Activated T-helper 9 cell treated with anti-CD3 and anti-CD28 coated beads, Interleukin-2, amount 50 U/mL, for 16 hours (primary cell): ENCODE data around the gene ZBTB8A.
"Not testable (repeated sequence)": the region's sequence is repeated elsewhere in the genome, so short reads cannot be mapped to it uniquely, and the experiment has no call there.

Experiments used
- DNase-seq: peaks from one replicate; pipeline ENCODE4 v3.0.0-alpha.2; 2020; ENCODE audit warnings: low read depth

ZBTB8A gene

DNA sequence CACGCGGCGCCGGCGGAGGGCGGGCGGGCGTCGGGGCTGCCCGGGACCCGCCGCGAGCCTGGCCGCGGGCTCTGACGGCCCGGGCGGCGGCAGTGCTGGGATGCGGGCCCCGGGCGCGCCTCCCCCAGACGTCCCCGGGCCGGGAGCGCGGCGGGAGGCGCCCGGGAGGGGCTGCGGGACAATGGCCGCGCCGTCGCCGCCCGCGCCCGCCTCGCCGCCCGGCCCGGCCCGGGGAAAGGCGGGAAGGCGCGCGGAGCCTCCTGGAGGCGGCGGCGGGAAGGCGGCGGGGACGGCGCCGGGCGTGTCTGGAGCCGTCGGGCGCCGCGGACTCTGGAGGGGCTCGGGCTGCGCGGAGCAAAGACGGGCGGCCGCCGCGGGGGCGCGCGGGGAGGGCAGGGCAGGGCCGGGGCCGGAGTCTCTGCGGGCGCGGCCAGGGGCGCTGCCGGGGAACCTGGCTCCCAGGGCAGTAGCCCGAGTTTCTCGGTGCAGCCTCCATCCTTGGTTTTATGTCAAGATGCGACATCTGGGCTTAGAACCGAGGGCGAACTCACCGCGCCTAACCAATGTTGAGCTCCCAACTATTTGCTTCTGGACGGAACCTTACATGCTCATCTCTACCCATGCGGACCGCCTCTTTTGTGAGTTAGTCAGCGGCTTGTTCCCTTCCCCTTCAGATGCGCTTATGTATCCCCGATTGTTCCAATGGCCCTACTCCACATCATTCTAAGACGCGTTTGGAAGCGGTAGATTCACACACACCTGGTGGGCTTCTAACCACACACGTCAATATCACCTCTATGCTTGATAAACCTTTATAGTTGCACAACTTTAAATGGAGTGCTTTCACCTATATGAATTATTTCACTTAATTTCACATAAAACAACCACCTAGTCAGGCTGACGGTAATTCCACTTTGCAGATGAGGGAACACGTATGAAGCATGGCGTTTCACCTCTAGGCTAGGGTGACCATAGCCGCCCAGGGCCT is 651 bp downstream of the ZBTB8A start:
- DNase-seq, result no peak

DNA sequence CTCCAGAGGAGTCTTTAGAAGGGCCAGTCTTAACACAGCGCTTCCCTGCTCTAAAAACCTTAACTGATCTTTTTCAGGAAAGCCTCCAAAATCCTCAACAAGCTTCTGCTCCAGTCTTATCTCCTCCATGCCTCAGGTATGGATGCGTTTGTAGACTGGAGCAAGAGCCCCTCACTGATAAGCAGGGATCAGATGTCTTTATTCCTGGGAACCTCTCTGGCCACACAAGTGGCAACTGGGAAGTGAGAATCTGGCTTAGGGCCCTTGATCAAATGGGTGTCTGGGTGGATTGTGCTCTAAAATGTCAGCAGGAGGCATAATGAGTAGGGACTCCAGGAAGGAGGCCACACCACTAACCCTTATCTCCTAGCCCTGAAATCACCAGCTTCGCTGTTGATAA is 1.4 kb downstream of the ZBTB8A start:
- no peak for DNase-seq

DNA sequence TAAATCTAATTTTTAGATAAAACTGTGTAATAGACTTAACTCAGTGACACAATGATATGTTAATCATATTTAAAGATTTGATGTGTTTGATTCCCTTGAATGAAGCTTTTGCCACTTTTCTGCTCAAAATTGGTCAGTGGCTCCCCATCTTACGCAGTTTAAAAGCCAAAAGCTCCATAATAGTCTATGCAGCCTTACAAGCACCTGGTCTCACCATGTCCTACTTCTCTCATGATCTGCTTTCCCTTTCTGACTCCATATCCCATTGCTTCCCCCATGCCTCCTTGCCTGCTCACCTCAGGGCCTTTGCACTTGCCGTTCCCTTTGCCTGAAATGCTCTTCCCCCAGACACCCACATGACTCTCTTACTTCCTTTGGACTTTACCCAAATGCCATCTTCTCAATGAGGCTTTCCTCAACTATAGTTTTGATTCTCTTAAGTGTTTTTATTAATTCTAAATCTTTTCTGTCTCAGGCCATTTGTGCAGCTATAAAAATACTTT is 1.9 kb downstream of the ZBTB8A start:
- DNase-seq, result no peak

DNA sequence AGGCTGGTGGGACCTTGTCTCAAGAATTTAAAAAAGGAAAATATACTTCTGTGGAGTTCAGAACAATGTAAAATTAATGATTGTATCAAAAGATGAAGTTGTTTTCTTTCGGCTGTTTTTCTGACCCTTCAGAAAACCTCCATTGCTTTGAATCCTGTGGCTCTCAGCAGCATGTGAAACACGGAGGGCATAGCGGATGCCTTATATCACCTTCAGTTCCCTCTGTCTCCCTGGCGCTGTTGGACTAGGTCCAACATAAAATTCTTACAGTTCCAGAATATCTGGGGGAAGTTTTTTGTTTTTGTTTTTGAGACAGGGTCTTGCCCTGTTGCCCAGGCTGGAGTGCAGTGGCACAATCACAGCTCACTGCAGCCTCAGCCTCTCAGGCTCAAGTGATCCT is 7.4 kb downstream of the ZBTB8A start:
- no peak for DNase-seq

DNA sequence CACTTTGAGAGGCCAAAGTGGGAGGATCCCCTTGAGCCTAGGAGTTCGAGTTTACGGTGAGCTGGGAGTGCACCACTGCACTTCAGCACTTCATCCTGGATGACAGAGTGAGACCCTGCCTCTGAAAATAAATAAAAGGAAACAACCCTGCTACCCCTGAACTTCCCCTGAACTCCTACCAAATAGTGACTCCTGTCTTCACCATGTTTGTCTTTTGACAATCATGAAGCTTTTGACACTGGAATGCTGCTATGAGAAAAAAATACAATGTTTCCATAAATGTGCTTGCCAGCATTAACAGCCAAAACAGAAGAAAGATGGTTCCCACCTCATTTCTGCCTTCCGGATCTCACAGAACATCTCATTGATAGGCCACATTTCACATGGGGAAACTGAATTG is 10.4 kb downstream of the ZBTB8A start:
- DNase-seq, result no peak

DNA sequence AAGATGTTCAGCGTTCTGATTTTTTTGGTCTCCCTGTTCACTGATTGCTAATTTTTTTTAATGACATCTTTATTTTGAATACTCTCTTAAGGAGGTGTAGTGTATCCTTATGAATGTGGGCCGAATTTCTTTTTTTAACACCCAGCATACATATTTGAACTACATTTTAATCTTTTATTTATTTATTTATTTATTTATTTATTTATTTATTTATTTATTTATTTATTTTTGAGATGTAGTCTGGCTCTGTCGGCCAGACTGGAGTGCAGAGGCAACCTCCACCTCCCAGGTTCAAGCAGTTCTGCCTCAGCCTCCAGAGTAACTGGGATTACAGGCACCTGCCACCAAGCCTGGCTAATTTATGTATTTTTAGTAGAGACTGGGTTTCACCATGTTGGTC is 15.1 kb downstream of the ZBTB8A start:
- DNase-seq, result no peak

DNA sequence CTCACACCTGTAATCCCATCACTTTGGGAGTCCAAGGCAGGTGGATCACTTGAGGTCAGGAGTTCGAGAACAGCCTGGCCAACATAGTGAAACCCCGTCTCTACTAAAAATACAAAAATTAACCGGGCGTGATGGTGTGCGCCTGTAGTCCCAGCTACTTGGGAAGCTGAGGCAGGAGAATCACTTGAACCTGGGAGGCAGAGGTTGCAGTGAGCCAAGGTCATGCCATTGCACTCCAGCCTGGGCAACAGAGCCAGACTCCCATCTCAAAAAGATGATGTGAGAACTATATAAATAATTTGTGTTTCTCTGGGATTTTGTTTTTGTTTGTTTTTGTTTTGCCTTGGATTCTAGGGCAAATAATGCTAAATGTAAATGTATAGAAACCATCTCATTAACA is 17.8 kb downstream of the ZBTB8A start:
- not testable (repeated sequence) for DNase-seq

DNA sequence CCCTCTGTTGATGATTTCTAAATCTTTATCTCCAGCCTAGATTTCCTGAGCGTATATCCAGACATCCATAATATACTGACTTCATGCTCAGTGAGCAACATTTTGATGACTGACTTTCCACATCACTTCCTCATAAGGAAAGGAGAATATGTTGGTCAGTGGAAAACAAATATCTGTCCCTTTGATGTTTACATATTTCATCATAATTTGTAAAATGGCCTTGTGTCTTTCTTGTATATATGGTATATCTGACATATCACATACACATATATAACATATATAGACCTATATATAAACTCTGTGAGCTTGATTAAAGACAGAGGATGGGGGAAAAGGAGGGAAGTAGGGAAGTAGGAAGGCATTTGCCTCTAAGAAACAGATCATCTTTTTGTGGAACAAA is 18.6 kb downstream of the ZBTB8A start:
- DNase-seq, result no peak

DNA sequence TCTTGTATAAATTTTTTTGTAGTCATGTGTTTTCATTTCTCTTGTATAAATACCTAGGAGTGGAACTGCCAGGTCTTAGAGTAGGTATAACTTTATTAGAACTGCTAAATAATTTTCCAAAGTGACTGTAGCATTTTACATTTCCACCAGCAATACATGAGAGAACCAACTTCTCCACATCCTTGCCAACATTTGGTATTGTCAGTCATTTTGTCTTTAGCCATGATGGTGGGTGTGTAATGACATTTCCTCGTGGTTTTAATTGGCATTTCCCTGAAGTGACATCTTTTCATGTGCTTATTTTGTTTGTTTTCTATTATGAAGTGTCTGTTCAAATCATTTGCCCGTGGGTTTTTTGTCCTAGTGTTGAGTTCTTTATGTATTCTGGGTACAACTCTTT is 29.7 kb downstream of the ZBTB8A start:
- DNase-seq, result no peak

DNA sequence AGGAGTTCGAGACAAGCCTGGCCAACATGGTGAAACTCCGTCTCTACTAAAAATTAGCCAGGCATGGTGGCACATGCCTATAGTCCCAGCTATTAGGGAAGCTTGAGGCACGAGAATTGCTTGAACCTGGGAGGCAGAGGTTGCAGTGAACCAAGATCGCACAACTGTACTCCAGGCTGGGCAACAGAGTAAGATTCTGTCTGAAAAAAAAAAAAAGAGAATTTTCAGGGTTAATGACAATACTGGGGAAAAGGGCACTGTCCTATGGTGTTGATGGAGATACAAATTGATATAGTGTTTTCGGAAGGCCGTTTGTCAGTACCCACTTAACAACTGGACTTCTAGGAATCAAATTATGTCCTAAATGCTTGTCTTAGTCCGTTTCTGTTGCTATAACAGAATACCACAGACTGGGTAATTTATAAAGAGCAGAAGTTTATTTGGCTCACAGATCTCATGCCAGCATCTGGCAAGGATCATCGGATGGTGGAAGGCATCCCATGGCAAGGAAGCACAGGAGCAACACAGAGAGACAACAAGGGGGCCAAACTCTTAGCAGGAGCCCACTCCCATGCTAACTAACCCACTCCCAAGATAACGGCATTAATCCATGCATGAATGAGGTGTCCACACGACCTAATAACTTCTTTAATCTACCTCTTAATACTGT is 41.3 kb downstream of the ZBTB8A start:
- DNase-seq, result no peak

DNA sequence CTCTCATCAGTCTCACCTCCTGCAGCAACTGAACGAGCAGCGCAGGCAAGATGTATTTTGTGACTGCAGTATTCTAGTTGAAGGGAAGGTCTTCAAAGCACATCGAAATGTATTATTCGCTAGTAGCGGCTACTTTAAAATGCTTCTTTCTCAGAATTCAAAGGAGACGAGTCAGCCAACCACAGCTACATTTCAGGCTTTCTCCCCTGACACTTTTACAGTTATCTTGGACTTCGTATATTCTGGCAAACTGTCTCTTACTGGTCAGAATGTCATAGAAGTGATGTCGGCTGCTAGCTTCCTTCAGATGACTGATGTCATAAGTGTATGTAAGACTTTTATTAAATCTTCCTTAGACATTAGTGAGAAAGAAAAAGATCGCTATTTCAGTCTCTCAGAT is 53.7 kb downstream of the ZBTB8A start:
- no peak for DNase-seq

DNA sequence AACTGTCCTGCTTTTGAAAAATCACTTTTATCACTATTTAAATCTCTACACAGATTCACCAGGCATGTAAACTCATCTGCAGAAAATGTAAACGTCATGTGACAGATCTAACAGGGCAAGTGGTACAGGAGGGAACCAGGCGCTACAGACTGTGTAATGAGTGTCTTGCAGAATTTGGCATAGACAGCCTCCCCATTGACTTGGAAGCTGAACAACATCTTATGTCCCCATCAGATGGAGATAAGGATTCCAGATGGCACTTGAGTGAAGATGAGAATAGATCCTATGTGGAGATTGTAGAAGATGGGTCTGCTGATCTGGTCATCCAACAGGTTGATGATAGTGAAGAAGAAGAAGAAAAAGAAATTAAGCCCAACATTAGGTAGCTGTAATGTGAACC is 60.8 kb downstream of the ZBTB8A start:
- DNase-seq, result no peak

DNA sequence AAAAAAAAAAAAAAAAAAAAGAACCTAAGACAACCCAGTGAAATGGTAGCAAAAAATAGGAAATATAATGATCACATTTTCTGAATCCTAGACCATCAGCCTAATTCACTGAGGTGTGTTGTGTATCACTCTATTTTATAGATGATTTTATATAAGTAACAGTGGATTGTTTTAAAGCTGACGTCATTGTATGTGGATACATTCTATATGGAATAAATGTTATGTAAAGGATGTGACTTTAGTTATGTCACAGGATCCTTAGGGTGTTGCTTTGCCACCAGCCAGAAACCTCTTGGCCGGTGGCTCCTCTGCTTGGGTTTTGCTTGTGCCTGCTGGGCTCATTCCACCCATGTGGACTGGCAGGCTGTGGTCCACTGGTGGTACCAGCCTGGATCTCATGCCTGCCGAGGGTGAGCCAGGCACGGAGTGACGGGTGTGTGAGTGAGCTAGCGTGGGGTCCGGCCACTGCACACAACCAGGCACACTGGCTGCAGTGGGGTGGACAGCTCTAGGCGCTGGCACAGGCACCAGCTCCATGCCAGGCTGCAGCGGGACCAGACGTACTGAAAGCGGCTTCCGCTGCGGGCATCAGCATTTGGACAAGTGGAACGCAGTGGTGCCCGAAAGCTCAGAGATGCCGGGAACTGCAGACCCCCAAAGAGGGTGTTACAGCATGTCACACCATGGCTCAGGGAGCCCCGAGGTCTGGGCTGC is 66.6 kb downstream of the ZBTB8A start:
- DNase-seq, result no peak

DNA sequence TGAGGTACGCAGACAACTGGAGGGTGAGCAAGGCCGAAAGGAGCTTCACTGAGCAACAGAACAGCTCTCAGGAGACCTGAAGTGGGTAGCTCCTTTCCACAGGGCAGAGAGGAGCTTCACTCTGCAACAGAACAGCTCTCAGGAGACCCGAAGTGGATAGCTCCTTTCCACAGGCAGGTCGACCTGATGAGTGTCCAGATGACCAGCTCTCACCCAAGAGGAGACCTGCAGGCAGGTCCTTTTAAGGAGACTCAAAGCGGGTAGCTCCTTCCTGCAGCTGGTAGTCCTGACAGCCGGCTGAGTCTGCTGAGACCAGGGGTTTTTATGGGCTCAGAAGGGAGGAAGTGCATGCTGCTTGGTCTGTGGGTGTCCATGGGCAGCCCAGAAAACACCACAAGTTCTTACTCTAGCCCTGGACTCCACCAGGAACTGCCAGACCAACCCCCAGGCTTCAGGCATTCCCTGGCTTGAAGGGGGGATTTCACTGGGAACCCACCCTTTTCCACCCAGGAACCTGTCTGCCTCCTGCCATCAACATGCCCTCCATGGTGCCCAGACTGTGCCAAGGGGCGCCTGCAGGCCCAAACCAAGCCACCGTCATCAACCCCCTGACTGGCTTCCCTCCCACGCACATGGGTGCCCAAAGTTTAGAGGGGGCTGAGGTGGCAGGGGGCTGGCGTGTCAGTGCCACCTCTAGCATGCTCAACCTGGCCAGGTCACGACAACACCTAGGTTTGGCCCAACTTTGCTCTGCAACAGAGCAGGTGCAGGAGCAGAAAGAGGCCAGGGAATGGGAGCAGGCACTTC is 67.5 kb downstream of the ZBTB8A start:
- DNase-seq, result no peak

DNA sequence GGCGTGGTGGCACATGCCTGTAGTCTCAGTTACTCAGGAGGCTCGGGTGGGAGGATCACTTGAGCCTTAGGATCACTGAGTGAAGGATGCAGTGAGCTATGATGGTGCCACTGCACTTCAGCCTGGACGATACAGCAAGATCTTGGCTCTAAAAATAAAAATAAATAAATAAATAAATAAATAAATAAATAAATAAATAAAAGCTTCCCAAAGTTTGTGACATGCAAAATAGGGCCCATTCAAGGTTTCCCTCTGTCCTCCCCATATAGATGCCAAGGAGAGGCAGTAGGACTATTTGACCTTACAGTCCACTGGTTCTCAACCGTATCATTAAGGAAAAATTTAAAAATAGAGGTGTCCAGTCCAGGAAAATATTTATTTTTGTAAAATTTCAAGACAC is 70.0 kb downstream of the ZBTB8A start:
- no peak for DNase-seq

DNA sequence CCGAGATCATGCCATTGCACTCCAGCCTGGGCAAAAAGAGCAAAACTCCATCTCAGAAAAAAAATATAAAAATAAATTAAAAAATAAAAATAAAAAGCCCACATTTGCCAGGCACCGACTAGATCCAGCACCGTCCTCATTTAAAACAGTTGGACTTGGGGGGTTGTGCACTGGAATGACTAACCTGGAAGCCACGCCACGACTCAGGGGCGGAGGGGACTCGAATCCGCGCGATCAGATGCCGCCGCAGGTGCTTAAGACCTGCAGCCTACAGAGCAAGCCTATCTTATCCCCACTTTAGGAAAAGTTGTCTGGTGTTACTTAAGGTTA is 72.6 kb downstream of the ZBTB8A start:
- DNase-seq, result no peak

DNA sequence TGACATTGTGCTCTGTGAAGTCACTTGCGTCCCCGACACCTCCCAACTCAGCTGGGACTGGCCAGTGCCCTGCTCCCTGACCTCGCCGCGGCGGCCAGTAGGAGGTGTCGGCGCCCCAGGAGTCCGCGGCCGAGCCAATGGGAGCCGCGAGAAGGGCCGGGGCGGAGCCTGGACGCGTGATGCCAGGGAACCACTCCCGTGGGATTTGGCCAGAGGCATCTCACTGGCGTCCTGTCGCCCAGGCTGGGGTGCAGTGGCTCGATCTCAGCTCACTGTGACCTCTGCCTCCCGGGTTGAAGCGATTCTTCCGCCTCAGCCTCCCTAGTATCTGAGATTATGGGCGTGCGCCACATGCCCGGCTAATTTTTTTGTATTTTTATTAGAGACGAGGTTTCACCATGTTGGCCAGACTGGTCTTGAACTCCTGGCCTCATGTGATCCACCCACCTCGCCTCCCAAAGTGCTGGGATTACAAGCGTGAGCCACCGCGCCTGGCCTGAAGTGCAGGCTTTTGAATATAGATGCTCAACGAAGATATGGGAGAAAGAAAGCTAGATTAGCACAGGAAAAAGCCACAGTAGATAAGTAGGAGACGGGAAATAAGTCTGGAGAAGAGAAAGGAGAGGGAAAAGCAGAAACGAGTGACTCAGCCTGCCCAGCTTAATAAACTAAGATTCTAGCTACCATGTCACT is 73.1 kb downstream of the ZBTB8A start:
- peak; percentile 8 for DNase-seq

DNA sequence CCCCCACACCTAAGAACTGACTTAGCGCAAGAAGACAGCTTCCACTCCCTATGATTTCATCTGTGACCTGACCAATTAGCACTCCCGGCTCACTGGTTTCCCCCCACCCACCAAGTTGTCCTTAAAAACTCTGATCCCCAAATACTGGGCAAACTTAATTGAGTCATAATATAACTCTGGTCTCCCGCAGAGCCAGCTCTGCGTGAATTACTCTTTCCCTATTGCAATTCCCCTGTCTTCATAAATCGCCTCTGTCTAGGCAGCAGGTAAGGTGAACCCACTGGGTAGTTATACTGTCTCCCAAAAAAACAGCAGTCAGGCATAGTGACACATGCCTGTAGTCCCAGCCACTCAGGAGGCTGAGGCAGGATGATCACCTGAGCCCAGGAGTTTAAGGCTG is 74.2 kb downstream of the ZBTB8A start:
- DNase-seq, result no peak

DNA sequence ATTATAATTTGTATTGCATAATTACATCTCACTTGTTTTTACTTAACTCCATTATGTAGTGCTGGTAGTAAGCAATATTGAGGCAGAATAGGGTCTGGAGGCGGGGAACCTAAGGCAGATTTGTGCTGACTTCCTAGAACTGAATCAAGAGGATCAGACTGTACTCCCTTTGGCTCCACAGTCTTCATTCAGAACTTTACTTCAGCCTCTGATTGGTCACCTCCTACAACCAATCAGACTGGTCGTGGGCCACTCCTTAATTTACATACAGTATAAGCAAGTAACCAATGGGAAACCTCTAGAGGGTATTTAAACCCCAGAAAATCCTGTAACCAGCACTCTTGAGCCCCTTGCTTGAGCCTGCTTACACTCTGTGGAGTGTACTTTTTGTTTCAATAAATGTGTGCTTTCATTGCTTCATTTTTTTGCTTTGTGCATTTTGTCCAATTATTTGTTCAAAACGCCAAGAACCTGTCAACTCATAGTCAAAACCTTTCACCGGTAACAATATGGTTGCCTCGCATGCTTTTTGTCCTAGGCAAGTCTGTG is 79.5 kb downstream of the ZBTB8A start:
- no peak for DNase-seq

DNA sequence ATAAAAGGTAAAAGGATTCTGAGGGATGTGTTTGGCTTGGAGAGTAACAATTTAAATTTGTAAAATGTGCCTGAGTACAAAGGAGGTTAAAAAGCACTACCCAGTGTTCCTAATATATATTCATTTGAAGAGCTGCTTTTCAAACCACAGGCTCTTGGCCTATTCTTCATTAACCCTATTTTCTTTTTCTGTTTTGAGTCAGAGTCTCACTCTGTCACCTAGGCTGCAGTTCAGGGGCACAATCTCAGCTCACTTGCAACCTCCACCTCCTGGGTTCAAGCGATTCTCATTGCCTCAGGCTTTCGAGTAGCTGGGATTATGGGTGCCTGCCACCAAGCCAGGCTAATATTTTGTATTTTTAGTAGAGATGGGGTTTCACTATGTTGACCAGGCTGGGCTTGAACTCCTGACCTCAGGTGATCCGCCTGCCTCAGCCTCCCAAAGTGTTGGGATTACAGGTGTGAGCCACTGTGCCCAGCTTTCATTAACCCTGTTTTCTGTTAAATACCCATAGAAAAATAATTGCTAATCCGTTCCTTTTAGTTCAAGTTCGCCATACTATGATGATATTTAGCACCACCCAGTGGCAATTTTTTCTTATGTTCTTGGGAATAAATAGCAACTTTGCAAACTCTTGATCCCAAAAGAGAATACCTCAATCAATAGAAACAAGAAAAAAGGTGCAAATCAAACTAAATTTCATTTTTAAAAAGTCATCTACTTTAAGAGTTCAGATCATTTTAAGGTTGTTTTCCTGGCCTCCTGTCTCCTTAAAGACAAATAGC is 80.7 kb downstream of the ZBTB8A start:
- DNase-seq, result no peak
